Measurements from ENCODE around the gene S100PBP. TPM values are rescaled to one million over a fixed set of nuclear protein-coding genes. Genes with fewer than 3 reads are reported as not detected.

S100PBP gene
- total and polyA plus RNA-seq, 9 of the 15 experiments (the other 6 are each of a cell fraction or from before 2014, with no cell fraction given): 22.9 to 60.2 (median 32.9) TPM

DNA sequence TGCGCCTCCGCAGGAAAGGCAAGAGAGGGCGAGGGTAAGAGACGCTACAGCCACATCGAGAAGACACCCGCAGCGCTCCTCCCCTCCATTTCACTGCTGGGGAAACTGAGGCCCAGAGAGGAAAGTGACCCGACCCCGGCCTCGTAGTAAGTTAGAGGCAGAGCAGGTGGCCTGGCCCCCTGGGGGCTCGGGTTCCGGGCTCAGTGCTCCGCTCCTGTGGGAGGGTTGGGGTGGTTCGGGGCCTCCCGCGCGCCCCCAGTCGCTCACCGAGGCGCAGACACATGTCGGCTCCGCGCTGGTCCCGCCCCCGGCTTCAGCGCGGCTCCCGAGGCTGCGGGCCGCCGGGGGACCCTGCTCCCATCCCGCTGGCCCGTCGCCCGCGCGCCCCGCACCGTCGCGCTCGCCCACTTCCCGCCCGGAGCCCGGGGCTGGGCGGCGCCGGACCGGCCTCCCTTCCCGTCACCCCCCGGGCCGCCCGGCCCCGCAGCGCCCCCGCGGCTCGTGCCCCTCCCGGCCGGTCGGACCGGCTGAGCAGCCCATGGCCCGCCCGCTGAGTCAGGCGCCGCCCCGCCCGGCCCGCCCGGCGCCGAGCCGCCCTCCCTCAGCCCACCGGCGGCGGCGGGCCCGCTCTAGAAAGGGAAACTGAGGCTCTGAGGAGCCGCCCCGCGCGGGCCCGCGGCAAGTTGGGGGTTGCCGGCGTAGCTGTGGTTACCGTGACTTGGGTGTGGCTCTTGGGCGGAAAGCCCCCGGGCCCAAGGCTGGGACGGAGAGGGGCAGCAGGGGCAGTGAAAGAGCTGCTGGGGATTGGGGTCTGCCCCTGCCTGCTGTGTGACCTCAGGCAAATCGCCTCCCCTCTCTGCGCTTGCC lies 83.7 kb downstream of the S100PBP start, which contains the start of gene TMEM54 (continued):
- TF ChIP-seq ETS1 (conservative IDR thresholded peaks at IDR 0.05; ENCODE audit: control insufficient read depth, low read depth, low read length) (0 out of 2 replicates have a peak, but pooled peaks have one; percentile 10), L3MBTL2 (IDR thresholded peaks at IDR 0.05) (peak; percentile 88), EP300 (IDR thresholded peaks at IDR 0.05; ENCODE audit: low read length) (no peak), CXXC5 (CRISPR knock-in tag; IDR thresholded peaks at IDR 0.05) (peak; percentile 73), RNF219 (CRISPR knock-in tag; IDR thresholded peaks at IDR 0.05) (no peak), POU5F1 (IDR thresholded peaks at IDR 0.05; ENCODE audit: borderline replicate concordance, low read depth, low read length, partially characterized antibody) (no peak), KDM4B (IDR thresholded peaks at IDR 0.05; ENCODE audit: borderline replicate concordance in 2 of 2, low read depth in 1 of 2) (no peak), SMAD4 (CRISPR knock-in tag; conservative IDR thresholded peaks at IDR 0.05) (peak; percentile 81), KDM1A (IDR thresholded peaks at IDR 0.05) (no peak), TCFL5 (CRISPR knock-in tag; conservative IDR thresholded peaks at IDR 0.05) (no peak), SAP30 (IDR thresholded peaks at IDR 0.05; ENCODE audit: borderline replicate concordance, insufficient read depth, low read depth, low read length, poor library complexity, severe bottlenecking) (peak; percentile 51)
- TF ChIP-seq, protein P1, sequence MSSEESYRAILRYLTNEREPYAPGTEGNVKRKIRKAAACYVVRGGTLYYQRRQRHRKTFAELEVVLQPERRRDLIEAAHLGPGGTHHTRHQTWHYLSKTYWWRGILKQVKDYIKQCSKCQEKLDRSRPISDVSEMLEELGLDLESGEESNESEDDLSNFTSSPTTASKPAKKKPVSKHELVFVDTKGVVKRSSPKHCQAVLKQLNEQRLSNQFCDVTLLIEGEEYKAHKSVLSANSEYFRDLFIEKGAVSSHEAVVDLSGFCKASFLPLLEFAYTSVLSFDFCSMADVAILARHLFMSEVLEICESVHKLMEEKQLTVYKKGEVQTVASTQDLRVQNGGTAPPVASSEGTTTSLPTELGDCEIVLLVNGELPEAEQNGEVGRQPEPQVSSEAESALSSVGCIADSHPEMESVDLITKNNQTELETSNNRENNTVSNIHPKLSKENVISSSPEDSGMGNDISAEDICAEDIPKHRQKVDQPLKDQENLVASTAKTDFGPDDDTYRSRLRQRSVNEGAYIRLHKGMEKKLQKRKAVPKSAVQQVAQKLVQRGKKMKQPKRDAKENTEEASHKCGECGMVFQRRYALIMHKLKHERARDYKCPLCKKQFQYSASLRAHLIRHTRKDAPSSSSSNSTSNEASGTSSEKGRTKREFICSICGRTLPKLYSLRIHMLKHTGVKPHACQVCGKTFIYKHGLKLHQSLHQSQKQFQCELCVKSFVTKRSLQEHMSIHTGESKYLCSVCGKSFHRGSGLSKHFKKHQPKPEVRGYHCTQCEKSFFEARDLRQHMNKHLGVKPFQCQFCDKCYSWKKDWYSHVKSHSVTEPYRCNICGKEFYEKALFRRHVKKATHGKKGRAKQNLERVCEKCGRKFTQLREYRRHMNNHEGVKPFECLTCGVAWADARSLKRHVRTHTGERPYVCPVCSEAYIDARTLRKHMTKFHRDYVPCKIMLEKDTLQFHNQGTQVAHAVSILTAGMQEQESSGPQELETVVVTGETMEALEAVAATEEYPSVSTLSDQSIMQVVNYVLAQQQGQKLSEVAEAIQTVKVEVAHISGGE (CRISPR knock-in tag; IDR thresholded peaks at IDR 0.05): peak in 1 of 3 experiments; percentile 37; a peak in 1 of 6 replicates
- TF ChIP-seq, protein P2, sequence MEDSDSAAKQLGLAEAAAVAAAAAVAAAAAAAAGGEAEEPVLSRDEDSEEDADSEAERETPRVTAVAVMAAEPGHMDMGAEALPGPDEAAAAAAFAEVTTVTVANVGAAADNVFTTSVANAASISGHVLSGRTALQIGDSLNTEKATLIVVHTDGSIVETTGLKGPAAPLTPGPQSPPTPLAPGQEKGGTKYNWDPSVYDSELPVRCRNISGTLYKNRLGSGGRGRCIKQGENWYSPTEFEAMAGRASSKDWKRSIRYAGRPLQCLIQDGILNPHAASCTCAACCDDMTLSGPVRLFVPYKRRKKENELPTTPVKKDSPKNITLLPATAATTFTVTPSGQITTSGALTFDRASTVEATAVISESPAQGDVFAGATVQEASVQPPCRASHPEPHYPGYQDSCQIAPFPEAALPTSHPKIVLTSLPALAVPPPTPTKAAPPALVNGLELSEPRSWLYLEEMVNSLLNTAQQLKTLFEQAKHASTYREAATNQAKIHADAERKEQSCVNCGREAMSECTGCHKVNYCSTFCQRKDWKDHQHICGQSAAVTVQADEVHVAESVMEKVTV (CRISPR knock-in tag; IDR thresholded peaks at IDR 0.05): no peak

Measured in K562 (cell line).